MM.1S (cell line): Measurements from ENCODE around the gene CPPED1.

Experiments
- DNase-seq: peaks from one replicate; pipeline ENCODE4 v3.0.0-alpha.2; 2015
- H2AFZ ChIP-seq: fragments of 300-600 bp; sonication (generic); 2 replicates; pipeline ENCODE4 v1.6.0; 2016; ENCODE audit warnings: antibody characterized with exemption, low read length
- H3F3A ChIP-seq: fragments of 300-600 bp; sonication (generic); 2 replicates; pipeline ENCODE4 v1.6.1; 2016; ENCODE audit warnings: mild to moderate bottlenecking, antibody characterized with exemption, low read length, moderate library complexity, mixed read lengths; ENCODE audit not compliant: insufficient read depth
- H3K27ac ChIP-seq: fragments of 300-600 bp; sonication (generic); 2 replicates; pipeline ENCODE4 v1.5.1; 2016; ENCODE audit warnings: mild to moderate bottlenecking, low read length
- H3K27me3 ChIP-seq: fragments of 300-600 bp; sonication (generic); replicated peaks from 2 replicates; pipeline ENCODE4 v1.6.0; 2016; ENCODE audit warnings: low read length; ENCODE audit not compliant: insufficient read depth
- H3K36me3 ChIP-seq: fragments of 300-600 bp; sonication (generic); replicated peaks from 2 replicates; pipeline ENCODE4 v1.6.1; 2016; ENCODE audit warnings: mild to moderate bottlenecking, low read length, mixed read lengths; ENCODE audit not compliant: insufficient read depth
- H3K4me1 ChIP-seq: fragments of 300-600 bp; sonication (generic); 2 replicates; pipeline ENCODE4 v1.6.1; 2016; ENCODE audit warnings: low read length, mixed read lengths
- H3K4me2 ChIP-seq: fragments of 300-600 bp; sonication (generic); 2 replicates; pipeline ENCODE4 v1.6.0; 2016; ENCODE audit warnings: low read depth, low read length
- H3K4me3 ChIP-seq: fragments of 300-600 bp; sonication (generic); 2 replicates; pipeline ENCODE4 v1.5.1; 2016; ENCODE audit warnings: low read length, mixed read lengths
- H3K79me2 ChIP-seq: fragments of 300-600 bp; sonication (generic); 2 replicates; pipeline ENCODE4 v1.6.1; 2016; ENCODE audit warnings: mixed run types, low read length, mixed read lengths
- H3K9ac ChIP-seq: fragments of 300-600 bp; sonication (generic); 2 replicates; pipeline ENCODE4 v1.6.1; 2016; ENCODE audit warnings: low read length, mixed read lengths
- H3K9me2 ChIP-seq: fragments of 300-600 bp; sonication (generic); replicated peaks from 2 replicates; pipeline ENCODE4 v1.6.1; 2016; ENCODE audit warnings: mild to moderate bottlenecking, low read length, mixed read lengths; ENCODE audit not compliant: insufficient read depth
- H3K9me3 ChIP-seq: fragments of 300-600 bp; sonication (generic); replicated peaks from 2 replicates; pipeline ENCODE4 v1.6.1; 2016; ENCODE audit warnings: mild to moderate bottlenecking, low read length, mixed read lengths; ENCODE audit not compliant: insufficient read depth
- H4K20me1 ChIP-seq: fragments of 300-600 bp; sonication (generic); 2 replicates; pipeline ENCODE4 v1.6.1; 2016; ENCODE audit warnings: mild to moderate bottlenecking, low read length, moderate library complexity, mixed read lengths; ENCODE audit not compliant: insufficient read depth
- EZH2 ChIP-seq: fragments of 300-600 bp; sonication (generic); optimal IDR thresholded peaks from 2 replicates; pipeline ENCODE3; 2017; ENCODE audit warnings: low read depth, mild to moderate bottlenecking, antibody characterized with exemption, low read length, mixed read lengths
- EZH2phosphoT487 ChIP-seq: fragments of 300-600 bp; sonication (generic); IDR thresholded peaks from 2 replicates; pipeline ENCODE4 v1.6.1; 2018; ENCODE audit warnings: antibody characterized with exemption, low read length
- TF ChIP-seq, protein P1 (sequence below): fragments of 300-600 bp; sonication (generic); IDR thresholded peaks from 2 replicates; pipeline ENCODE4 v1.5.1; 2016; ENCODE audit warnings: antibody characterized with exemption, low read length, mixed read lengths

CPPED1 gene

DNA sequence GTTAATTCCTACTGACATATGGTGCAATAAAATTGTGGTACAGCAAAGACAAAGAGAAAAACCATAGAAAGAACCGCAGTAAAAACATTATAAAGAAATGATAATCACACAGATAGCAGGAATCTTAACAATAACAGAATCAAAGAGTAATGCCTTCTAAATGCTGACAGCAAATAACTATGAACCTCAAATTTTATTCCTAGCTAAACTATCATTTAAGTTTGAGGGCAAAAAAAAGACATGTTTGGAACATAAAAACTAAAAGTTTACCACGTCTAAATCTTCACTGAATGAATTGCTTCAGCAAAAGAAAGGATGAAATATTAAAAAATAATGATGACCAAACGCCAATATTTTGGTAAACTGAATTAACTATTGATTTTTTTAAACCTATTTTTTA, 135.8 kb downstream of the CPPED1 start:
- TF ChIP-seq, protein P1, sequence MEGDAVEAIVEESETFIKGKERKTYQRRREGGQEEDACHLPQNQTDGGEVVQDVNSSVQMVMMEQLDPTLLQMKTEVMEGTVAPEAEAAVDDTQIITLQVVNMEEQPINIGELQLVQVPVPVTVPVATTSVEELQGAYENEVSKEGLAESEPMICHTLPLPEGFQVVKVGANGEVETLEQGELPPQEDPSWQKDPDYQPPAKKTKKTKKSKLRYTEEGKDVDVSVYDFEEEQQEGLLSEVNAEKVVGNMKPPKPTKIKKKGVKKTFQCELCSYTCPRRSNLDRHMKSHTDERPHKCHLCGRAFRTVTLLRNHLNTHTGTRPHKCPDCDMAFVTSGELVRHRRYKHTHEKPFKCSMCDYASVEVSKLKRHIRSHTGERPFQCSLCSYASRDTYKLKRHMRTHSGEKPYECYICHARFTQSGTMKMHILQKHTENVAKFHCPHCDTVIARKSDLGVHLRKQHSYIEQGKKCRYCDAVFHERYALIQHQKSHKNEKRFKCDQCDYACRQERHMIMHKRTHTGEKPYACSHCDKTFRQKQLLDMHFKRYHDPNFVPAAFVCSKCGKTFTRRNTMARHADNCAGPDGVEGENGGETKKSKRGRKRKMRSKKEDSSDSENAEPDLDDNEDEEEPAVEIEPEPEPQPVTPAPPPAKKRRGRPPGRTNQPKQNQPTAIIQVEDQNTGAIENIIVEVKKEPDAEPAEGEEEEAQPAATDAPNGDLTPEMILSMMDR, result no peak
- no peak for TF ChIP-seq EZH2phosphoT487
- TF ChIP-seq EZH2, result no peak
- no peaks in the 10 kb centered on the region for H3K79me2 ChIP-seq
- DNase-seq, result no peak
- H3K9ac ChIP-seq, result no peak overlapping the region
- H3K9me2 ChIP-seq, result no peaks in the 10 kb centered on the region
- no peaks in the 10 kb centered on the region for H3F3A ChIP-seq
- no peaks in the 10 kb centered on the region for H3K27me3 ChIP-seq
- no peaks in the 10 kb centered on the region for H3K36me3 ChIP-seq
- H2AFZ ChIP-seq, result no peak overlapping the region
- no peak overlapping the region for H3K4me2 ChIP-seq
- no peak overlapping the region for H3K4me3 ChIP-seq
- H3K27ac ChIP-seq, result no peak overlapping the region
- H3K4me1 ChIP-seq, result no peaks in the 10 kb centered on the region
- H4K20me1 ChIP-seq, result no peaks in the 10 kb centered on the region
- no peaks in the 10 kb centered on the region for H3K9me3 ChIP-seq

DNA sequence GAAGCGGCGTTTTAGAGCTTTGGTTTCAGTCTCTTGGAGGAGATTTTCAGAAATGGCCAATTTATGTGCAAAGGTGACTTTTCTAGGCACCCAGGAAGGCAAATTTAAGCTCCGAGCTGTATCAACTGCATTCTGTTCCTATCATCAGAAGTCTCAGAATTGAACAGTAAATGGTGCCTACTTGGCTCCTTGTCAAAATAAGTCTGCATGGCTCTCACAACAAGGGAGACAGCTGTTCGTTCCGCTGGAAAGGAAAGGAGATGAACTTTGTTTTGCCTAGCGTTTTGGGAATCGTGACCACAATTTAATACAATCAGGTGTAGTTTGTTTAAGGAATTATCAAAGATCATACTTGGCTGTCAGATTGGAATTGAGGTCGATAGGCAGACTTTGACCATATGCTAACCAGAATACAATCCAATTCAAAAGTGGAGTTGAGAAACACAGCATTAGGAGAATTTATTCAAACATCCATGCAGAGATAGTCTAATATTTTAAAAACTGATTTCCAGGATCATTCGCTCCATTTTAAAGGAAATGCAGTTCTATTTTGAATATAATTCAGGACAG, 139.4 kb downstream of the CPPED1 start:
- Histone ChIP-seq H3K36me3 (no peaks in the 10 kb centered on the region), H3K9me3 (no peaks in the 10 kb centered on the region), H3K9me2 (no peaks in the 10 kb centered on the region), H2AFZ (no peak overlapping the region), H3K79me2 (no peaks in the 10 kb centered on the region), H3K27ac (no peak overlapping the region), H3K27me3 (no peaks in the 10 kb centered on the region), H3K4me3 (no peak overlapping the region), H3K9ac (no peak overlapping the region), H3K4me1 (no peaks in the 10 kb centered on the region), H3F3A (no peaks in the 10 kb centered on the region), H3K4me2 (no peak overlapping the region), H4K20me1 (no peaks in the 10 kb centered on the region)
- DNase-seq, result no peak
- TF ChIP-seq EZH2 (no peak), EZH2phosphoT487 (no peak)
- TF ChIP-seq, protein P1, result no peak

DNA sequence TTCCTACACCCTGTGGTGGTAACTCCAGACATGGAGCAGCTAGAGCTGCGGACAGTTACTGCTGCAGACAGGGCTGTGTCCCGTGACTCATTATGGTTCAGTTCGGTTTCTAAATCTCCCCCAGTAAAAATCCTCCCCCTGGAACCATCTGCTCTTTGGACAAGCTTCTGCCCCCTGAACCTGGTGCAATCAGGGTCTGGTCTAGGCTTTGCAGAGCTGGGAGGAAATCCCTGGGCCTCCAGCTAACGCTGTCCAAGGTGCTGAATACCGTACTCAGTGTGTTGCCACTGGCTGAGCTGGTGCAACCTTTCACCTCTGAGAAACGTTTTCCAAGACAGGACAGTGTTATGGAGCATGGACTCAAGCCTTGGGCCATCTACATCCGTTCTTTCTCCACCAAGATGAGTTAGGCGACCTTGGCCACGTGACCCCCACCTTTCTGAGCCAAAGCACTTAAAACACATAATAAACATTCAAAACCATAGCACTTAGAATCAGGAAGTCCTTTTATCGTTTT, 142.0 kb downstream of the CPPED1 start:
- TF ChIP-seq EZH2 (no peak), EZH2phosphoT487 (no peak)
- TF ChIP-seq, protein P1, result no peak
- DNase-seq, result peak; percentile 34
- Histone ChIP-seq H3K9ac (no peak overlapping the region), H3K36me3 (no peaks in the 10 kb centered on the region), H3K4me3 (no peak overlapping the region), H3K79me2 (no peaks in the 10 kb centered on the region), H3F3A (no peaks in the 10 kb centered on the region), H3K9me2 (no peaks in the 10 kb centered on the region), H3K4me2 (no peak overlapping the region), H4K20me1 (no peaks in the 10 kb centered on the region), H3K27me3 (no peaks in the 10 kb centered on the region), H3K27ac (no peak overlapping the region), H2AFZ (no peak overlapping the region), H3K4me1 (no peaks in the 10 kb centered on the region), H3K9me3 (no peaks in the 10 kb centered on the region)
